HG03521 (cell line): ENCODE results near the gene CSDE1.

Source experiments
- ATAC-seq: cut with Tn5 transposase; IDR thresholded peaks from one replicate; pipeline ENCODE4 v1.9.1; 2021; ENCODE audit warnings: mild to moderate bottlenecking, moderate library complexity; ENCODE audit not compliant: unreplicated experiment

Gene CSDE1

DNA sequence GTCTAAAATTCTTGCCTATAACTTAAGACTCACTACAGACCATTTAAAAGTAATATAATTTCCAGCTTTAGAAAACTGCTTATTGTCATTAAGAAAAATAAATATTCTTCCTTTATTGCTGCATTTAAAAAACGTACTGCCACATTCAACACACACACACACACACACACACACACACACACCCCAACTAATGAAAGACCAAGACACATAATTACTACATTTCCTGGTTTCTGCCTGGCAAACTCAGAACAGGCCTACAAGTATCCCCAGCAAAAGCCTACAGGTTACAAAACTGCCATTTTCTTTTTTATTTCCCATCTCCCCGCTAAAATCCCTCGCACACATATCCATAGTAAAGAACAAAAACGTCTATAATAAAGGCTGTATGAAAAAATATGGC, 89.4 kb downstream of the CSDE1 start:
- no peak for ATAC-seq

- no peak for ATAC-seq
These were observed 90.8 kb downstream of the CSDE1 start for GRCh38 chr1:114666954-114667353.
